ENCODE data around the gene GRM3.

GRCh38 chr7:86768967-86769760 lies 125.5 kb downstream of the GRM3 start:
- TF ChIP-seq CTCF (IDR thresholded peaks at IDR 0.05; ENCODE audit: insufficient read depth, low read length), result no peak
- TF ChIP-seq SPI1 (IDR thresholded peaks at IDR 0.05; ENCODE audit: borderline replicate concordance, low read depth), result no peak
